ENCODE measurements around the gene TBCA.

TBCA gene, protein sequence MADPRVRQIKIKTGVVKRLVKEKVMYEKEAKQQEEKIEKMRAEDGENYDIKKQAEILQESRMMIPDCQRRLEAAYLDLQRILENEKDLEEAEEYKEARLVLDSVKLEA

DNA sequence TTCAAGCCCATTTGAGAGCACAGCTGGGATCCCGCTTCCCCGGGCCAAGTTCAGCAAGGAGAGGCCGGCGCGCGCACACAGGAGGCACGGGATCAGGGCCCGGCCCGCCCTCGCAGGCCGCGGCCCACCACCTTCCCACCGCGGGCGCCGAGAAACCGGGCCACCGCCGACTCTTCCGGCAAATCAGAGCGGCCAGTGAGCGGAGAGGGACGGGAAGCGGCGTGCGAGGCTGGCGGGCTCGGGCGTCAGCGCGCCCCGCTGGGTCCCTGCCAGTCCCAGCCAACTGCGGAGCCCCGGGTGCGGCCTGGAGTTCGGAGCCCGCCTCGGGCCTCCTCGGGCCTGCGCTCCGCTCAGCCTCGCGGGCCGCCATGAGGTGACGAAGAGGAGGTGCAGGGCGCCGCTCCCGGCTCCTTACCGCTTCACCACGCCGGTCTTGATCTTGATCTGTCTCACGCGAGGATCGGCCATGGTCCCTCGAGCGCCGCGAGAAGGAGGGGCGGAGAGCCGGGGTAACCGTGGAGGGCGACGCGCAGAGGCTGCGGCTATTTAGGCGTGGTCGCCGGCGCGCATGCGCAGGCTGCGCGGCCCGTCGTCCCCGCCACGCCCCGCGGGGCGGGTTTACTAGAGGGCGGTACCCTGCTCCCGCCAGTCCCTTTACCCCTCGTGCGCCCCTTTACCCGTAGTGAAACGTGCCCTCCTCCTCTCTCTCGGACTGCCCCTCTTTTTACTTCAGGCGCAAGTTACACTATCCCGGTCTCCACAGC is at the start of gene TBCA:
TSS of gene TBCA (minus strand) at position 550 of the 764 bp plus-strand sequence. CDS start at position 468, 82 bp downstream.
- peak; percentile 74 to 89 (median 76) for DNase-seq (ENCODE audit: low read depth in 2 of 3, low spot score in 2 of 3)

DNA sequence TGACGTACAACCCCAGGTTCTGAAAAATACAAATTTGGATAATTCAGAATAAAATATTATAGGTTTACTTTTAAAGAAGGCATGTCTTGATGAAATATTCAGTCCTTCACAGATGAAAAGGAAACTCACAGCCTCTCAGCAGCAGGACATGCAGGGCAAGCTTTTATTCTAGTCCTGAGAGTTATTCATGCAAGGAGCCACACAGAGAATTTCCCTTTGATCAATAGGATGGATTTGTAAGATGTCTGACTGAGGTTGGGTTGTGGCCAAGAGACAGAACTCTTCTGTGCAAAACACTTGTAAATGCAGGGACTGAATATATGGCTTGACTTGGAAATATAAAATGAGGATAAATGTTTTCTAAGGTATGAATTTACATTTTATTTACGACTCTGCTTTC is 48.8 kb upstream of the TBCA start:
- no peak for DNase-seq (ENCODE audit: low read depth in 2 of 3, low spot score in 2 of 3)

- no peak for DNase-seq (ENCODE audit: low read depth in 2 of 3, low spot score in 2 of 3)
Measured at GRCh38 chr5:77816686-77817085, 40.5 kb upstream of the TBCA start.

- DNase-seq (ENCODE audit: low read depth in 2 of 3, low spot score in 2 of 3), result no peak
Measured at GRCh38 chr5:77812926-77813589, 36.9 kb upstream of the TBCA start.

DNA sequence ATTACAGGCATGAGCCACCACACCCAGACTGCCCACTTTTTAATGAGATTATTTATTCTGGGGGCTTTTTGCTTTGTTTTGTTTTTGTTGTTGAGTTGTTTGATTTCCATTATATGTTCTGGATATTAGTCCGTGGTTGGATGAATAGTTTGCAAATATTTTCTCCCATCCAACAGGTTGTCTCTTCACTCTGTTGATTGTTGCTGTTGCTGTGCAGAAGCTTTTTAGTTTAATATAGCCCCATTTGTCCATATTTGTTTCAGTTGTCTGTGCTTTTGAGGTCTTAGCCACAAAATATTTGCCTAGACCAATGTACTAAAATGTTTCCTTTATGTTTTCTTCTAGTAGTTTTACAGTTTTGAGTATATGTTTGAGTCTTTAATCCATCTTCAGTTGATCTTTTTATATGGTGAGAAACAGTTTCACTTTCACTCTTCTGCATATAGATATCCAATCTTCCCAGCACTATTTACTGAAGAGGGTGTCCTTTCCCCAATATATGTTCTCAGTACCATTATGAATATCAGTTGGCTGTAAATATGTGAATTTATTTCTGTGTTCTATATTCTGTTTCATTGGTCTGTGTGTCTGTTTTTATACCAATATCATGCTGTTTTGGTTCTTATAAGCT is 30.2 kb upstream of the TBCA start:
- no peak for DNase-seq (ENCODE audit: low read depth in 2 of 3, low spot score in 2 of 3)

- no peak for DNase-seq (ENCODE audit: low read depth in 2 of 3, low spot score in 2 of 3)
Measured at GRCh38 chr5:77798456-77798855, 22.3 kb upstream of the TBCA start.

DNA sequence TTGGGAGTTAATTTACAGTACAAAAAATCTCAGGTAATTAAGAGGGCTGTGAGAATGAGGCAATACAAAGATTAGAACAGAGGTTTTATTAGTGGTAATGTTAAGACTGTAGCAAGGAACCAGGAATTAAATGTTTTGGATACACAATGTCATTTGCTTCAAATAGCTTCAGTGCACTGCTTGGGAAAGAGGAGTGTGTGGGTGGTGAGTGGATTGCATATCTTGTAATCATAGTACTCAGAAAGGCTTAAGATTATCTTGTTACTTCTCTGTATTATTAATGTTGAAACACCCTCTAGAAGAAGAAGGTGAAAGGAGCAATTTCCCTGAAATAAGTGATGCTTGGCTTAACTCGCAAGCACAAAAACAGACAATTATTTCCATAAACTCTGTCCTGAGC is 21.0 kb upstream of the TBCA start:
- DNase-seq (ENCODE audit: low read depth in 2 of 3, low spot score in 2 of 3), result no peak

DNA sequence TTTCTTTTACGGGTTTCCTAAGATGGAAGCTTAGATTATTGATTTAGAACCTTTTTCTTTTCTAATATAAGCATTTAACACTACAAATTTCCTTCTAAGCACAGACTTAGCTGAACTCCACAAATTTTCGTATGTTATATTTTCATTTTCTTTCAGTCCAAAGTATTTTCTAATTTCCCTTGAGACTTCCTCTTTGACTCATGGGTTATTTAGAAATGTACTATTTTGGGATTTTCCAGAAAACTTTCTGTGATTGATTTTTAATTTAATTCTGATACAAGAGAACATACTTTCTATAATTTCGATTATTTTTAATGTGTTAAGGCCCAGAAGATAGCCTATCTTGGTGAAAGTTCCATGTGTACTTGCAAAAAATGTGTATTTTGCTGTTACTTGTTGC is 19.7 kb upstream of the TBCA start:
- no peak for DNase-seq (ENCODE audit: low read depth in 2 of 3, low spot score in 2 of 3)

GRCh38 chr5:77795268-77795667 is 19.1 kb upstream of the TBCA start:
- DNase-seq (ENCODE audit: low read depth in 2 of 3, low spot score in 2 of 3), result no peak

GRCh38 chr5:77791926-77792325 is 15.8 kb upstream of the TBCA start:
- no peak for DNase-seq (ENCODE audit: low read depth in 2 of 3, low spot score in 2 of 3)

DNA sequence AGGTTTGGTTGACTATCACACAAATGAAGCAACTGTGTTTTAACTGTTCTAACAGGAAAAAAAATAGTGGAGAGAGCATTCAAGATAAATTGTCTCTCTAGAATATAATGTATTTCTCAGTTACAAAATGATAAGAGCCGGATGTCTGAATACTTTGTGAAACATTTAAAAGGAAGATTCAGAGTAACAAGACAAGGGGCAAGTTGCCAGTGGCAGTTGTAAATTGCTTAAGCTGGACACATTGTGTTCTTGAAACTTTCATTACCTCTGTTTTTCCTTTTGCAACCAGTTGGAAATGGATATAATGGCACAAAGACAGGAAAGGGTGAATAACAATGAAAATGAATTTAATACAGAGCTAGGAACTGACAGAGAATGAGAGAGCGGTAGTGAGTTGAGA is 15.2 kb upstream of the TBCA start:
- no peak for DNase-seq (ENCODE audit: low read depth in 2 of 3, low spot score in 2 of 3)

DNA sequence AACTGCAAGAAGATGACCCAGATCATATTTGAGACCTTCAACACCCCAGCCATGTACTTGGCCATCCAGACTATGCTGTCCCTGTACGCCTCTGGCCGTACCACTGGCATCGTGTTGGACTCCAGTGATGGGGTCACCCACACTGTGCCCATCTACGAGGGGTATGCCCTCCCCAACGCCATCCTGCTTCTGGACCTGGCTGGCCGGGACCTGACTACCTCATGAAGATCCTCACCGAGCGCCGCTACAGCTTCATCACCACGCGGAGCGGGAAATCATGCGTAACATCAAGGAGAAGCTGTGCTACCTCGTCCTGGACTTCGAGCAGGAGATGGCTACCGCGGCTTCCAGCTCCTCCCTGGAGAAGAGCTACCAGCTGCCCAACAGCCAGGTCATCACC is 9.1 kb upstream of the TBCA start:
- DNase-seq (ENCODE audit: low read depth in 2 of 3, low spot score in 2 of 3), result no peak

- no peak for DNase-seq (ENCODE audit: low read depth in 2 of 3, low spot score in 2 of 3)
Measured at GRCh38 chr5:77784735-77785134, 8.6 kb upstream of the TBCA start.

DNA sequence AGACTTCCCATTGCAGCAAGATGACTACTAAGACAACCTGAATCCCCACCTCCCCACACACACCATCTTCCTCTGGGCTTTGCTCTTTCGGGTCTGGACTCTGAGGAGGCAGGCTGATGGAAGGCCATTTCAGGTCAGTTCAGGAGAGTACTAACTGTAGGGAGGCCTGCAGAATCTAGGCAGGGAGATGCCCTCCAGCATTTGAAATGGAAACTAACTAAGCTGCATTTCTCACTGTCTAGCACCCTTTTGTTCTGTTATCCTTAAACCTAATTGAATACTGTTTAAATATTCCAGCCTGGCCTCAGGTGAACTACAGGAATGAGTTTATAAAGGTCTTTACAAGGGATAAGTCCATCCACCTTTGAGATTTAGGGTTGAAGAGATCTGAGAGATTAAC is 4.9 kb upstream of the TBCA start:
- no peak for DNase-seq (ENCODE audit: low read depth in 2 of 3, low spot score in 2 of 3)

DNA sequence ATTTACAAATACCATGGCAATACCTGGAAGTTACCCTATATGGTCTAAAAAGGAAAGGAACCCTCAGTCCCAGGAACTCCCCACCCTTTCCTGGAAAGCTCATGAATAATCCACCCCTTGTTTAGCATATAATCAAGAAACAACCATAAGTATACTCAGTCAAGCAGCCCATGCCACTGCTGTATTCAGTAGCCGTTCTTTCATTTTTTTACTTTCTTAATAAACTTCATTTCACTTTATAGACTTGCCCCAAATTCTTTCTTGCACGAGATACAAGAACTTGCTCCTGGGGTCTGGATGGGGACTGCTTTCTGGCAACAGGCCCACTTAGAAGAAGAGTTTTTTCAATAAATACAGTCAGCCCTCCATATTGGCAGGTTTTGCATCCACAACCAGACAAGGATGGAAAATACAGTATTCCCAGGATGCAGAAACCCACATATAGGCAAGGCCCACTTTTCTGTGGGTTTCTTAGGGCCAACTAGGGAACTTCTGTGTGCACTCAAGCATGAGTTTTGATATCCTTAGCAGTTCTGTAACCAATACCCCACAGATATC is 2.8 kb upstream of the TBCA start:
- DNase-seq (ENCODE audit: low read depth in 2 of 3, low spot score in 2 of 3), result no peak

DNA sequence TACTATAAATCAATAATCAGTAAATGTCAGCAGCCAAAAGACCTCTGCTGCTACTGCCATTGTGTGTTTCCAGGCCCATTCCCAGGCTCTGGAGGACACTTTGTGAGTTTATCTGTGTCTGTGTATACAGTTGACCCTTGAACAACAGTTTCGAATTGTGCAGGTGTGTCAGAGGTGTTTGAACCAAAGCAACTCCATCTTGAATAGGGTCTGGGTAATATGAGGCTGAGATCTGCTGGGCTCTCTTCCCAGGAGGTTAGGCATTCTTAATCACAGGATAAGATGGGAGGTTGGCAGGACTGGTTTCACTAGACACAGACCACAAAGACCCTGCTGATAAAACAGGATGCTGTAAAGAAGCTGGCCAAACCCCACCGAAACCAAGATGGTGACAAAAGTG is 2.3 kb upstream of the TBCA start:
- DNase-seq (ENCODE audit: low read depth in 2 of 3, low spot score in 2 of 3), result no peak

DNA sequence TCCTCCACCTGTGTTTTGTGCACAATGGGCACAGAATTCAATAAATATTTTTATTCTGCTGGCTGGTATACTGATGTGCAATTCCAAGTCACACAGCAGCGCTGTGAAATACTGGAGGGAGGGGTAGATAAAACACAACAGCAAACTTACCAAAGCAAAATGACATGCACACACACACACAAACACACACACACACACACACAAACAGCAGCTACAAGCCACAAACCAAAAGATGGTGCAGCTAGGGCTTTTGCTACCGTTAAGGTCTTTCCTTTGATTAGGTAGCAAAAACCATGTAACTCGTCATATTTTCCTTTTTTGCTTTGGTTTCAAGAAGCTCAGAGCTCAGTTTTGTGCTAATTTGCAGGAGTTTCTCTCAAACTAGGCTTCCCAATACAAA is 1.8 kb upstream of the TBCA start:
- no peak for DNase-seq (ENCODE audit: low read depth in 2 of 3, low spot score in 2 of 3)

- DNase-seq (ENCODE audit: low read depth in 2 of 3, low spot score in 2 of 3), result no peak
Measured at GRCh38 chr5:77777281-77777892, 1.2 kb upstream of the TBCA start.

DNA sequence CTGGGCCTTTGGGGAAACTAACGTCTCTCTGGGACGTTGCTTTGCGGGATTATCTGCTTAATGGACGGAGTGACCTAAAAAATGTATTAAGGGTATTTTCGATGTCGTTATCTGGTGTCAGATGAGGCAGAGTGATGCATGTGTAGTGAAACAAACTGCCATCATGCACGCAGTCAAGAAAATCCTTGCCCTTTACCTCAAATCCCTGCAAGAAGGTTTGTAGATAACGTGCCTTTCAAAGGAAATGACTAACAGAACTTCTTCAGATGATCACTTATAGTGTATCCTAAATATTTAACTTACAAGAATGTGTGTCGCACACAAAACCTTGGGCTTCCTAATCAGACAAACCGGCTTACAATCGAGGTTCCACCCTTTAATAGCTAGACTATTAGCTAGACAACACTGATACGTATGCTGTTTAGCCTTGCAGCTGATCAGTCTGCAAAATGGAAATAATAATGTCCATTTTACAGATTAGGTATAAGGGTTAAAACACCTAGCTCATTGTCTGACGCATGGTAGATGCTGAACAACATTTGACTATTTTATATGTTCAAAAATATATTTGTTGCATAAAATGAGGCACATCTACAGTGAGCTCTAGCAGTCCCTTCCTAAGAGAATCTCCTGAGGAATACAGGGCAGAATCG is 541 bp upstream of the TBCA start:
- DNase-seq (ENCODE audit: low read depth in 2 of 3, low spot score in 2 of 3), result no peak

DNA sequence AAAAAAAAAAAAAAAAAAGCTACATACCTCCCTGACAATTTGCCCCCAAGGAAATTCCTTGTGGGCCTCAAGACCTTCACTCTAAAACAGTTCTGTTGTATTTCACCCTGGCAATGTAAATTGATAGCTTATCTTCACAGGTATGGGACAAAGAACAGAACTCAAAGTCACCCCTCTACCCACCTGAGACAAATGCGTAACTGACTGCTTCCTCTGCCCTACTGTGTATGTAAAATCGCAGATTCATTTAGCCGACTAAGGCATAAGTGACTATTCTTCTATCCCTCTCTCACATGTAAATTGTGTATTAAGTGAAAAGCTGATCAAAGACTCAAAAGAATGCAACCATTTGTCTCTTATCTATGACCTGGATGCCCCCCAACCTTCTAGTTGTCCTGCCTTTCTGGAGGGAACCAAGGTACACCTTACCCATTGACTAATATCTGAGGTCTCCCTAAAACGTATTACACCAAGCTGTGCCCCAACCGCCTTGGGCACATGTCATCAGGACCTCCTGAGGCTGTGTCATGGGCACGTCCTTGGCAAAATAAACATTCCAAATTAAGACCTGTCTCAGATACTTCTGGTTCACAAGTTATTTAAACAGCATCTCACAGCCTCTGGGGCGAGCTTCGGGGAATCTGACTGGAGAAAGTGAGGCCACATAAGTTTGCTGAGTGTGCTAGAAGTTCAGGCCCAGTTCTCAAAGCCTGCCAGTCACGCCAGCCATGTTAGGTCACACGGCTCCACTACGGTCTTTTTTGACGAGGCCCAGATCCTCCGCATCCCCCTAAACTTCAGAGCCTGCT is 954 bp downstream of the TBCA start:
- DNase-seq (ENCODE audit: low read depth in 2 of 3, low spot score in 2 of 3), result peak in 1 of 3 experiments; percentile 16

Measured in activated CD8-positive, alpha-beta memory T cell treated with anti-CD3 and anti-CD28 coated beads for 48 hours (primary cell).